ENCODE data around the gene DACT3.

The DACT3 gene

DNA sequence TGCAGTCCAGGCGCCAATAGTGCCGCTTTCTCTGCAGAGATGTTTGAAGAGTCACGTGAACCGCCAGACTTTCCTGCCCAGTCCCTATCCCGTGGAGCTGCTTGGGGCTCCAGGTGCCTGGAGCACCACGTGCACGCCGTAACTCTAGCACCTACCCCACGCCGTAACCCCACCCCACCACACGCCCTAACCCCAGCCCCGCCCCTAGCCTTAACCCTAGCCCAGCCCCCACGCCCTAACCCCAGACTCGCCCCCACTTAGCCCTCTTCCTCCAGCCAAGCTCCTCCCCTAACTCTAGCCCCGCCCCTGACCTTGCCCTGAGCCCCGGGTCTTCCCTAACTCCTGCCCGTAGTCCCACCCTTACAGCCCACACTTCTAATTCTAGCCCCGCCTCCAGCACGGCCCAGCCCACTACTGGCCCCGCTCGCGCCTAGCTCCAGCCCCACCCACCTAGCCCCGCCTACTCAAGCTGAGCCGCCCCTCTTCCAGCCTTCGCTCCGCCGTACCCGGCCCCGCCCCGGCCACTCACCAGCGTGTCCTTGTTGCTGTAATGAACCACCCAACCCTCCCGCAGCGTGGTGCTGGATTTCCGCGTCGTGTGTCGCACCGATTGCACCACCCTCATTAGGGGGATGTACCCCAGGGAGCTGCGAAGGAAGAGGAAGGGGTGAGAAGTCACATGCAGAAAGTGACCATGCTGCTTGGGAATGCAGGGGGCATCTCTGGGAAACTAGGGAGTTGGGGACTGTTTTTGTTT is 36.4 kb upstream of the DACT3 start:
- no peak for DNase-seq (ENCODE audit: low read depth)
- H3K4me3 ChIP-seq (ENCODE audit: low read depth, low read length), result no peak overlapping the region
- TF ChIP-seq, protein P1, sequence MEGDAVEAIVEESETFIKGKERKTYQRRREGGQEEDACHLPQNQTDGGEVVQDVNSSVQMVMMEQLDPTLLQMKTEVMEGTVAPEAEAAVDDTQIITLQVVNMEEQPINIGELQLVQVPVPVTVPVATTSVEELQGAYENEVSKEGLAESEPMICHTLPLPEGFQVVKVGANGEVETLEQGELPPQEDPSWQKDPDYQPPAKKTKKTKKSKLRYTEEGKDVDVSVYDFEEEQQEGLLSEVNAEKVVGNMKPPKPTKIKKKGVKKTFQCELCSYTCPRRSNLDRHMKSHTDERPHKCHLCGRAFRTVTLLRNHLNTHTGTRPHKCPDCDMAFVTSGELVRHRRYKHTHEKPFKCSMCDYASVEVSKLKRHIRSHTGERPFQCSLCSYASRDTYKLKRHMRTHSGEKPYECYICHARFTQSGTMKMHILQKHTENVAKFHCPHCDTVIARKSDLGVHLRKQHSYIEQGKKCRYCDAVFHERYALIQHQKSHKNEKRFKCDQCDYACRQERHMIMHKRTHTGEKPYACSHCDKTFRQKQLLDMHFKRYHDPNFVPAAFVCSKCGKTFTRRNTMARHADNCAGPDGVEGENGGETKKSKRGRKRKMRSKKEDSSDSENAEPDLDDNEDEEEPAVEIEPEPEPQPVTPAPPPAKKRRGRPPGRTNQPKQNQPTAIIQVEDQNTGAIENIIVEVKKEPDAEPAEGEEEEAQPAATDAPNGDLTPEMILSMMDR (IDR thresholded peaks at IDR 0.05; ENCODE audit: low read depth, low read length, missing control alignments), result no peak

DNA sequence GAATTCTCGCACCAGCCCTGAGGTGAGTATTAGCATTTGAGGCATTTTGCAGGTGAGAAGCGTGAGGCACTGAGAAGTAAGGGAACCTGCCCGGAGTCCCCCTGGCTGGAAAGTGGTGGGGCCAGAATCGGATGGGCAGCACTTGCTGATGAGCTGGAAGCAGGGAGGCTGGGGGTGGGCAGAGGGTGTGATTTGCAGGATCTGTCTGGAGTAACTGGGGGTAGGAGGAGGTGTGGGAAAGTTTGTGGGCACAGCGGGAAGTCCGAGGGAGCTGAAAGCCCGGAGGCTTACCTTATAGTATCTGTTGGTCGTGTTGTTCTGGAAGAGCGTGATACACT is 35.9 kb upstream of the DACT3 start:
- no peak overlapping the region for H3K4me3 ChIP-seq (ENCODE audit: low read depth, low read length)
- TF ChIP-seq, protein P1 (IDR thresholded peaks at IDR 0.05; ENCODE audit: low read depth, low read length, missing control alignments), result no peak
- DNase-seq (ENCODE audit: low read depth), result no peak

DNA sequence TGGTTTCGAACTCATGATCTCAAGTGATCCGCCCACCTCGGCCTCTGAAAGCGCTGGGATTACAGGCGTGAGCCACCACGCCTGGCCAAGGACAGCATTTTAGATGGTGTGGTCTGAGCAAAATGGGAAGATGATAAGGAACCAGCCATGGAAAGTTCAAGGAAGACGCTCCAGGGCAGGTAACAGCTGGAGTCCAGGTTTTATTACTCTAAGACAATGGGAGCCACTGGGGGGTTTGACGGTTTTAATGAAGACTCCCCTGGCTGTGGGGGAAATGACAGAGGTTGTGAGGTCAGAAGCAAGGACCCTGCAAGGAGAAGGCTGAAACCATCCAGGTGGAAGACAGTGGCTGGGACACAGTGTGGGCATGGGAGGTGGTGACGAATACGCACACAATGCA is 35.1 kb upstream of the DACT3 start:
- DNase-seq (ENCODE audit: low read depth), result no peak
- no peak overlapping the region for H3K4me3 ChIP-seq (ENCODE audit: low read depth, low read length)
- TF ChIP-seq, protein P1 (IDR thresholded peaks at IDR 0.05; ENCODE audit: low read depth, low read length, missing control alignments), result no peak

DNA sequence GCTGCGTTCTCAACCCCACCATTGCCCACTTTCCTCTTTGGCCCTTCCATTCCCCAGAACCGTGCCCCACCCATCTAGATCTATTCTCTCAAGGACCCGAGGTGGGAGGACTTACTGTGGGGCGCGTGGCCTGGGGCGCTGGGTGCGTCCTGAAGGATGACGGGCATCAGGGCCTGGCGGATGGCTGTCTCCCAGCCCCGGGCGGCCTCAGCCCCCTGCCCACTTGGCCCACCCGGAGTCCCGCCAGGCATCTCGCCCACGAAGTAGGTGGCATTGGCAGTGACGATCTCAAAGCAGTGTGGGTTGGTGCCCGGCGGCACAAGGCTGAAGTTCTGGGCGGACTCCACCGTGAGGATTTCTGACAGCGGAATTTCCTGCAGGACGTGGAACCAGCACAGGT is 32.8 kb upstream of the DACT3 start:
- TF ChIP-seq, protein P1 (IDR thresholded peaks at IDR 0.05; ENCODE audit: low read depth, low read length, missing control alignments), result no peak
- no peak overlapping the region for H3K4me3 ChIP-seq (ENCODE audit: low read depth, low read length)
- no peak for DNase-seq (ENCODE audit: low read depth)

DNA sequence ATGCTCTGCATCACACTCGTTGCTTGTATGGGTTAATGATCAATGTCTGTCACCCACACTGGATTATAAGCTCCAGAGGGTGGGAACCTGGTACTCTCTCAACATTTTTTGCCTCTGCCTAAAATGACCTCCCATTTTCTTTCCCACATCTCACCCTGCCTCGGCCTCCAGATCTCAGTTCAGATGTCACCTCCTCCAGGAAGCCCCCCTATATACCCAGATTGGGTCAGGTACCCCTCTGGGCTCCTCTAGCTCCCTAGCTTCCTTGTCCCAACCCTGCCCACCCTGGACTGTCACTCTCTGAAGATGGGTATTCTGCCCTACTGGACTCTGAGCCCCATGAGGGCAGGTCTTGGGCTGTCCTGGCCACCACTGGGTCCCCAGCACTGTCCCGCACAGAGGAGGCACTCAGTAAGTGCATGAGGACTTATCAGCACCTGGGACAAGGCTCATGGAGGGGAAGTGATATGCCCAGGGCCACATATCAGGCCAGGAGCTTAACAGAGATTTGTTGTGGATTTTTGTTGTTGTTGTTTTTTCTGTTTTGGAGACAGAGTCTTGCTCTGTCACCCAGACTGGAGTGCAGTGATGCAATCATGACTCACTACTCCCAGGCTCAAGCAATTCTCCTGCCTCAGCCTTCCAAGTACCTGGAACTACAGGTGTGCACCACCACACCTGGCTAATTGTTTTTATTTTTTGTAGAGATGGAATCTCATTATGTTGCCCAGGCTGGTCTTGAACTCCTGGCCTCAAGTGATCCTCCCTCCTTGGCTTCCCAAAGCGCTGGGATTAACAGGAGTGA is 32.1 kb upstream of the DACT3 start:
- TF ChIP-seq, protein P1 (IDR thresholded peaks at IDR 0.05; ENCODE audit: low read depth, low read length, missing control alignments), result no peak
- H3K4me3 ChIP-seq (ENCODE audit: low read depth, low read length), result no peak overlapping the region
- DNase-seq (ENCODE audit: low read depth), result no peak

DNA sequence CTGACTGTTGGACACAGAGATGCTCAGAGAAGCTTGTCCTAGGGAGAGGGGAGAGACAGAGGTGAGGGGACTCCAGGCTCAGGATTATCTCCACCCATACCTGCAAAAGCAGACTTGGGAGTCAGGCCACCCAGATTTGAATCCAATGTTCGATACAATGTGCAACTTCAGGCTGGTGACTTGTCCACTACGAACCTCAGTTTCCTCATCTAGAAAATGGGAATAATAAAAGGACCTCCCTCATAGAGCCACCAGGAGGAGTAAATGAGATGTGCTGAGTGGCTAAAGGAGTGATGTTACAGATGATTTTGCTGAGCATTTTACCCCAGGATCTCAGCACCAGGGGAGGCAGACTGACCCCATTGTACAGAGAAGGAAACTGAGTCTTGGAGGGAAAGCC is 31.0 kb upstream of the DACT3 start:
- TF ChIP-seq, protein P1 (IDR thresholded peaks at IDR 0.05; ENCODE audit: low read depth, low read length, missing control alignments), result no peak
- no peak for DNase-seq (ENCODE audit: low read depth)
- H3K4me3 ChIP-seq (ENCODE audit: low read depth, low read length), result no peak overlapping the region

All from GM12864 (cell line).